ENCODE results near the gene RHBG.

The RHBG gene

DNA sequence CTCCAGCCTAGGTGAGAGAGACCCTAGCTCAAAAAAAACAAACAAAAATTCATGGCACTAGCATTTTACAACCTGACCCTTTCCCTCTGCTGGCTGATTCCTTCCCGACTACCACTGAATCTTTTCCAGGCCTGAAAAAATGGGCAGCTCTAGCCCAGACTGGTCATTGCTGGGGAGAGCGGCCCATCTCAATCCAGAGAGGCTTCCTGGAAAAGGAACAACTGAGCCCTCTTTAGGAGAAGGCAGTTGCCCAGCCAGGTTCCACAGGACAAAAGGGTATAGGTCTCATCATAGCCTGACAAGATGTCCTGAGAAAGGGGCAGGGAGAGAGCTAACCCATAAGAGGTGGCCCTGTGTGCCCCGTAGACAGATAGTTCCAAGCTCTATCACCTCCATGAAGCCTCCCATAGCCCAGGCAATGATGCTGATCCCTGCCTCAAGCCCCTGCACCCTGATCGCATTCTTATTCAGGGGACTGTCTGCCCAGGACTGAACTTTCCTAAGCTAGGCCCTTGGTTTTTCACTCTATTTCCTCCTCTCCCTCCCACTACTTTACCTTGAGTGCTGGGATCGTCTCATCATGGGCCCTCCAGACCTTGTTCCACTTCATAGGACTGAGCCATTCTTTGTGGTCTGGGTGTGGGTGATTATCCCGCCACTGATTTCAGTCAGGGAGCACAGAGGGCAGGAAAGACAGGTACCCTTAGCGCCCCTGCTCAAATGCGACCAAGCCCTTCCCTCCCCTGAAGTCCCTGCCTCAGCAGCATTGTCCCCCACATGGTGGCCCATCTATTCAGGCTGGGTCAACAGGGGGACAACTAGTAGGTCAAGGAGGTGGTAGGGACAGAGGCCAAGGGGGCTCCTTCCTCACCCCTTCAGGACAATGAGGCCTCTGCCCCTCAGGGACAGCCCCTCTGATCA lies 18.2 kb downstream of the RHBG start:
- DNase-seq, result no peak

DNA sequence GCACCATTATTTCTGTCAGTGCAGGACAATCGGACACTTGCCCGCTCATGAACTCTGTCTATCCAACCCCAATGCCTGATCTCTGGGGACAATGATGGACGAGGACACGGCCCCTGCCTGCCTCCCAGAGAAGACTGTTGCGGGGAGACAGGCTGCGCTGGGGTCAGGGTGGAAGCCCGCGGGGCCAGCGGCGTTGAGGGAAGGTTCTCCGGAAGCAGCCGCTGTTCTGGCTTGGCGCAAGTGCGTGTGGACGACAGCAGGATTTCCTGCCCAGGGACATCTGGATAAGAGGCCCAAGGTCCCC lies 18.8 kb downstream of the RHBG start:
- DNase-seq, result no peak

DNA sequence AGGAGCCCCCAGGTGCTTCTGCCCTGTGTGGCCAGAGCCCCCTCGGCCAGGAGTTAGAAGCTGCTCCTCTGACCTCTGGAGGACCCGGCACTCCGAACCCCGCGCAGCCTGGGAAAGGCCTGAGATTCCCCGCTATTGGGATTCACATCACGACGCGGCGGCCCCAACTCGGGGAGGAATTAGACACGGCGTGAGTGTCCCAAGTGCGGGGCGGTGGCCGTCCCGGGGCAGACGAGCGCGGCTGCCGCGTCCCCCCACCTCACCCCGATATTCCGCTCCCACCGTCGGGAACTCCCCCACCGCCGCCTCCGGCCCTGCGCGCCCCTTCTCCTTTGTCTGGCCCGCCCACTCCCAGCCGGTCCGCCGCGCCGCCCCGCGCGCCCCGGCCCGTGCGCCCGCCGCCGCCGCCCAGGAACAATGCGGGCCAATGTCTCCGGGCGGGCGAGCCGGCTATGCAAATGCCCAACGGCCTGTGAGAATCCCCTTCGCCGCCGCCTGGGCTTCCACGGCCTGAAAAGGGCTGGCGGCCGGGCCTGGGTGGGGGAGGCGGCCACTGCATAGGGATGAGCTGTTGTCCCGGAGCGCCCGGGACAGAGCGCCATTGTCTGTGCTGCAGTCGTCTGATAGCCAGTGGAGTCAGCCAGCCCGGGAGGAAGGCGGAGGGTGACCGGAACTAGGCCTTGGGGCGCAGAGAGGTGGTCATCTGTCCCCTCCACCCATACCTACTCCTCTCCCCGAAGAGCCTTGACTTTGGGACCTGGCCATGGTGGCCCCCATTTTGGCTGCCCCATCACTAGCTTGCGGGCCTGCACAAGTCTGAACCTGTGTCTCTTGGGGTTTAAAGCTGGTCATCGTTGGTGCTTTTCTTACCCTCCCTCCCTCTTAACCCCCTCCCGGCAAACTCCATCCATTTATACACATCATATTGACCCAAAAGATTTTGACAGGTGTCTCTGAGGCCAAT lies 19.4 kb downstream of the RHBG start:
- DNase-seq, result no peak

DNA sequence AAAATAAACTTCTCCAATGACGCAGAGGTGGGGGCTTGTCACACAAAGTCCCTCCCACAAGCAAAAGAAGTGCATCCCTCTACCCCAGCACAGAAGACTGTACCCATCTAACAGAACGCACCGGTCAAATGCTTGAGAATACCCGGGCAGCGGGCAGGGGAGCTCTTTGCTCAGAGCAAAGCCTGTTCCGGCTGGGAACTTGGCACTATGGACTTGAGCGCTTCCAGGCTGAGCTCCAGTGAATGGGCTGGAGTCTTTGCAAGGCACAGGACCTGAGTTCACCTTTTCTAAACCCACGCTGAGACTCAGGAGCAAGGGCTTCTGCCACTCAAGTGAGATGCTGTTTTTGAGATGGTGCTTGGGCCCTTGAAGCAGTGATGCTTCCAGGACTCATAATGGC lies 20.3 kb downstream of the RHBG start:
- no peak for DNase-seq

DNA sequence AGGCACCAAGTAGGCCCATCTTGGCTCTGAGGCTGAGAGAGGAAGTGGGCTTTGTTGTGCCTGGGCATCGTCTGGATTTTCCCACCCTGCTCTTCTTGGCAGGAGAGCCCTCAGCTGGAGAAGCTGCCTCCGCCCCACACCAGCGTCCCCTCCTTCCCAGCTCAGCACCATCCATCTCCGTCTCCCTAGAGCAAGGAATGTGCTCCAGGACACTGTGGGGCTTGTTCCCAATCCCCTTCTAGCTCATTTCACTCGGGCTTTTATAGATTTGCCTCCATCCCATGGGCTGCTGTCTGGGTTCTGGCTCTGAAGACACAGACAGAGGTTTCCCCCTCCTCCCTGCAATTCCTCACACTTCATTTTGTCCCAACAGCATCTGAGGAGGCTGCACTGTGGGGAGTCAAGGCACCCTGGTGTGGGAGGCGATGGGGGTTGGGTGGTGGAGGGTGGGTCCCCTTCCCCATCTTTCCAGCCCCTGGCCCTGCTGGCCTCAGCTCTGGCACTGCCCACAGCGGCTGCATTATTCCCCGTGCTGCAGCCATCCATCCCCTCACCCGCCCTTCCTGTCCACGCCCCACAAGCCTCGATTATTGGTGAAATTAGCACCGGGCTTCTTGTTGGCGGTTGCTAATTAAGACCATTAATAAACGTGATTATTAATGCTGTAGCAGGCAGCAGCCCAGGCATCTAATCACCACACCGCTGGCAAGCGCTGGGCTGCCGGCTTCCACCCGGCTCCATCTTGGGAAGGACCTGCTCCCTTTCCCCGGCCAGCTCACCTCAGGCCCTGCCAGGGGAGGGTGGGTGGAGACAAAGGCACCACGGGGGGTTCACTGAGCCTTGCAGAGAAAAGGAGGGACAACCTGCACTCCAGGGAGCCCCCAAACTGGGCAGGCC lies 21.7 kb downstream of the RHBG start:
- DNase-seq, result no peak

DNA sequence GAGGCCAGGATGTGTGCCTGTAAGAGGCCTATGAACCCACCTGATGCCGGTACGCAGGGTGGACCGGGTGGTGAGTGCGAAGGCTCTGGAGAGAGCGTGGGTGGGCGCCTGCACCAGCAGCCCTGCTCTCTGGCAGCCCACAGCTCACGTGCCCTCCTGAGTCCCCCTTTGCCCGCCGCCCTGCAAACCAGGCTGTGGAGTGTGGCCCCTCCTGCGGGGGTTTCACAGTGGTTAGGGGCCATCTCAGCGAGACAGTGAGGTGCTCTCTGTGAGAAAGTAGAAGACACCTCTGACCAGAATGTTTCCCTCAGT lies 22.3 kb downstream of the RHBG start:
- DNase-seq, result no peak

DNA sequence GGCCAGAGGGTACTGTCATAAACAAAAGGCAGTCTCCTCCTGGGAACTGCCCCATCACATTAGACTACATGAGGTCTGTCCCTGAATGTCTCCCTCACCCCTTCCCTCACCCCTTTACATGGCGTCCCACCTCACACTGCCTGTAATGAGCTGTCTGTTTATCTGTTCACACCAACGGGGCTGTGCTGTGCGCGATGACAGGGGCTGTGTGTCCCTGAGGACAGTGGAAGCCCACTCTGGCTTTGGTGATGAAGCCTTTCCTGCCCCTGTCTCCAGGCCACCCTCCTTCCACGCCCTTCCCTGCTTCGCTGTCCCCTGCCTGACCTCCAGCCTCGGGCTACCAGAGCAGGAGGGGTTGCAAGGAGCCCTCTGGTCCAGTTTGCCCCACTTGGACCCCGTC lies 22.7 kb downstream of the RHBG start:
- no peak for DNase-seq

DNA sequence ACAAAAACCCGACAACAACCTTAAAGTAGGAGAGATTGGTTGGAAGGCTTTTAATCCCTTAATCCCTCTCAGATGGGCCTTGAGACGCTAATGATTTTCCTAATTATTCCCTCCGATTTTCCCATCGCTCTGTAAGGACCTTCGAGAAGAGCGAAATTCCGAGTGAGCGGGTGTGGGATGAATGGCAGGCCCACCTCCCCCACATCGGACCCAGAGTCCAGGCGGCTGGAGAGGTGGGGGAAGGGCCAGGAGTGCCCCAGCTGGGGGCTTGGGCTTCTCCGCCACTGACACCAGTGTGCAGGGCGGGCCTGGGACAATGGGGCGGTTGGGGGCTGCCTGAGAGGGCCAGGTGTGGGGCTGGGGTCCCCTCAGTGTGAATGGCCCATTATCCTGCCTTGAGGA lies 23.4 kb downstream of the RHBG start:
- DNase-seq, result no peak

DNA sequence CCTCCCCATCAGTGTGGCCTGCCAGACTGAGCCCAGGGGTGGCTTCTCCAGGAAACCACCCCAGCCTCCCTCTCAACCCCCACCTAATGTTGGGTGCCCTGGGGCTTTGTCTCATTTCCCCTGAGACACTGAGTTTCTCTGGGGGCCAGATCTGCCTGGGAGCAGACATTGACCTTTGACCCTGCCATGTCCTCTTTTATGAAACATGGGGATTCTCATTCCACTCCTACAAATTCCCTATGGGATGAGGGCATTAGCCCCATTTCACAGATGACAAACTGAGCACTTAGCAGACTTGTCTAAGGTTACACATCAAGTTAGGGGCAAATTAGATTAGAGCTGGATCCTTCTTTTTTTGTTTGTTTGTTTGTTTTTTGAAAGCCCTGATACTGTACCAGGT lies 24.1 kb downstream of the RHBG start:
- DNase-seq, result no peak

DNA sequence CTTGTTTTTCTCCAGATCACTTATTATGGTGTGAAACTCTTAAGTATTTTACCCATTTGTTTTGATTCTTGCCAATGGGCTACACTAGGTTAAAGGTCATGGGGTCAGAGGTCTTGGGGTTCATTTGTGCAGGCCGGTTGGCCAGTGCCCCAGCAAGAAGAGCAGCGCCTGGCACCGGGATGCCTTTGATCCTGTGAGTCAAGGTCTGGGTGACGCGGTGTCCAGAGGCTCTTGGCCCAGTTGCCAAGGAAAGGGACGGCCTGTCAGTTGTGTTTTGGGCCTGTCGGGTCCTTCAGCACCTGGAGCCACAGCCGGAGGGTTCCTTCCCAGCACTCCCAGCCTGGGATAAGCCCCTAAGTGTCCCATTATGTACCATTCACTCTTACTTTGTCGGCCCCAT lies 25.1 kb downstream of the RHBG start:
- DNase-seq, result no peak

DNA sequence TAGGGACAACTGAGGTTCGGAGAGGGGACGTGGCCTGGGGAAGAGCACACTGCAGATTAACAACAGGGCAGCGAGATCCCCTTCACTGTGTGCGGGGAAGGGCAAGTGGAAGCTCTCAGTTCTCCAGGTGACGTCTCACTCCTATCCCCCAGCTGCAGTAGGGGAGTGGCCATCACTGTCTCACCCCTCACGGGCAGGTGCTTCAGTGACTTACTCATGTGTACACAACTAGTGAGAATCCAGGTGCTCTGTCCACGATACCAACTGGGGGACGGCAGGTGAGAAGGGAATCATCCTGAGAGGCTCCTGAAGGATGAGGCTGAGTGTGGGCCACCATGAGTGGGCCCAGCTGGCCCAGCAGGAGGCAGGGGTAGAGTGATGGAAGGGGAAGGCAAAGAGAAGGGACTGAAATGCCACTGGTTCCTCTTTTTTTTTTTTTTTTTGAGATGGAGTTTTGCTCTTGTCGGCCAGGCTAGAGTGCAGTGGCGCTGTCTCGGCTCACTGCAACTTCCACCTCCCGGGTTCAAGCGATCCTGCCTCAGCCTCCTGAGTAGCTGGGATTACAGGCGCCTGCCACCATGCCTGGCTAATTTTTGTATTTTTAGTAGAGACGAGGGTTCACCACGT lies 25.9 kb downstream of the RHBG start:
- DNase-seq, result no peak

DNA sequence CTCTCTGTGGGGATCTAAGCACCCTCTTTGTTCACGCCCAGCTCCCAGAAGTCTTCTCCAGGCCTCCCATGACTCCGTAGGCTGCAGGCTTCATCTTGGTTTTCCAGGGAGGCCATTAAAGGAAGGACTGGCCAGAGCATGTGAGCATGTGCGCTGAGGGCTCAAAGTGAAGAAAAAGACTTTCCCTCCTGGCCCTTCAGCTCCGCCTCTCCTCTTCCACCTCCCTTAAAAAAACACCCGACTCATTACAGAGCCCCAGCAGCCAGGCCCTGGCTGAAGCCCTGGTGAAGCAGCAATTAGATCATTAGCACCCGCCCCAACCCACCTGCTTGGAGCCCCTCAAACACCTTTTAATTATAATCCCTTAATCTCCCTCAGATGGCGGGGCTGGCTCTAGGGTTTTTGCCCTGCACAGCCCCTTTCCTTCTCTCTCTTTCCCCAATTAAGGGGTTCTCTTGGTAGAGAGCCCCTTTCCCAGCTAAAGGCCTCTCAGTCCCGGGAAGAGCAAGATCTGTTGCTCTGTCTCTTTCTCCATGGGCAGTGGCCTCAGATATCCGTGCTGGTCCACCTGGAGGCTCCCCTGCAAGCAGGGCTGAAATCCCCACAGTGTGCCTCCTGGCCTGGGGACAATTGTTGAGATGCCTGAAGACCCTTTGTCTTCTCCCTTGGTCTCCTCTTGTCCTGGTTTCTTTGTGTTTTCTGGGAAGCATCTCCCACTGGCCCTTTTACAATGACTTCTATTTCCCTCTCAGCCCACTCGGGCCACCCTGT lies 30.5 kb downstream of the RHBG start:
- no peak for DNase-seq

DNA sequence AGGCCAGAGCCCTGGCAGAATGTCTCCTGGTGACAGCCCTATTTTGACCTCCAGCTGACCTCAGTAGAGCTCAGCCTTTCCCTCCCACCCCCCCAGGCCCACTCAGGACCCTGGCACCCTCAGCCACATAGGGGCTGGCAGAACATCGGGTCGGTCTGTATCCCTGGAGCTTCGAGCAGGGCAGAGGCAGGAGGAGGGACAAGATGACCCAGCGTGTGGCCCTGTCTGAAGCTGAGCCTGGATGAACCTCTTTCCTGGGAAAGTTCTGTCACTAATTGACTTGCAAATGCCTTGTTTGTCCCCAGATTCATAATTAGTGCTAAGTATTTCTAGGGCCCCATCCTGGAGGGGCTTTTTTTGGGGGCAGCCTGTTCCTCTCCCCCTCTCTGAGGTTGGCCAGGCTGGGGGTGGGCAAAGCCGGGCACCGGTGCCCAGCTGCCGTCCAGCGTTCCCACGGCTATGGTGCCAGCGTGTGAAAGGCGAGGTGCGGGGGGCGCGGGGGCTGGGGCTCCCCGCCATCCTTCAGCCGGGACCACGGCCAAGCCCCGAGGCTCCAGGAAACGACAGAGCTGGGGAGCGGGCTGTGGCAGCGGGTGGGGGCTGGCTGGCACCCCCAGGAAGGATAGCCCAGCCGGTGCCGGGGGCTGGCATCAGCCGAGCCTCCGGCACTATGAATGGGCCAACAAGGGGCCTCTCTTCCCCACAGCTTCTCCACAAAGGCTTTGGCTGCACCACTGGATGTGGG lies 31.4 kb downstream of the RHBG start:
- no peak for DNase-seq

DNA sequence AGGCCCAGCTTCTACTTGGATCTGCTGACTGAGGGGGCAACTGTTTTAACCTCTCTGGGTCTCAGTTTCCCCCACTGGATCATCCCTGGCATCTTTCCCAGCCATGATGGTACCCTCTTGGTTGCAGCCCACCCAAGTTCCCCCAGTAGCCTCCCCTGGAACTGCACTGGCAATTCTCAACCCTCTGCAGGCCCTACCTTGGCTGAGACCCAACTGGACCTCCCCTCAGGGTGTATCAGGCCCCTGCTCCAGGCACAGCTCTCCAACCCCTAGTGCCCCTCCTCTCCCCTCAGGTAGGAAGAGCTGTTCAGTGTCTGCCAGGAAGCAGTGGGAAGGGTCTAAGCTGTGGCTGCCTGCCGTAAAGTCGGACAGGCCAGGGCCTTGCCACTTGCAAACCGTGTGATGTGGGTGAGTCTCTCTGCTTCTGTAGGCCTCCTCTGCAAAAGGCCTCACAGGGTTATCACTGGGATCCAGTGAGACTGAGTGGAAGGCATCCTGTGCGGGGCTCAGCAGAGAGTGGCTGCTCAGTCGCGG lies 32.1 kb downstream of the RHBG start:
- no peak for DNase-seq

DNA sequence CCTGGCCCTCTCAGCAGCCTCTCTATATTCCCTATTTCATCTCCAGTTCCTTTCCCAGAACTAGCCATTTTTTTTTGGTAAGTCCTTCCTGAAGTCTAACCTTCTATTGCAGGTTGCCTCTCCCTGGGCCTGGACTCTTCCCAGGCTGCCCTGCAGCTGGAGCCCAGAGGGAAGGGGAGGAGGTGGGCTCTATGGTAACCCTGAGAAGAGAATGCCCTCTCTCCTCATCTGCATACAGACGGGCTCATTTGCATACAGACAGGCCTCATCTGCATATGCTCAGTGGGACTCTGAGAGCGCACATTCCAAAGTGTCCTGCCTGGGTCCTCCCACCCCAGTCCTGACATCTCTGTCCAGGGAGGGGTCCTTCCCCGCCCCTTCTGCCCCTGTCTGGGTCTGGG lies 32.7 kb downstream of the RHBG start:
- DNase-seq, result no peak

DNA sequence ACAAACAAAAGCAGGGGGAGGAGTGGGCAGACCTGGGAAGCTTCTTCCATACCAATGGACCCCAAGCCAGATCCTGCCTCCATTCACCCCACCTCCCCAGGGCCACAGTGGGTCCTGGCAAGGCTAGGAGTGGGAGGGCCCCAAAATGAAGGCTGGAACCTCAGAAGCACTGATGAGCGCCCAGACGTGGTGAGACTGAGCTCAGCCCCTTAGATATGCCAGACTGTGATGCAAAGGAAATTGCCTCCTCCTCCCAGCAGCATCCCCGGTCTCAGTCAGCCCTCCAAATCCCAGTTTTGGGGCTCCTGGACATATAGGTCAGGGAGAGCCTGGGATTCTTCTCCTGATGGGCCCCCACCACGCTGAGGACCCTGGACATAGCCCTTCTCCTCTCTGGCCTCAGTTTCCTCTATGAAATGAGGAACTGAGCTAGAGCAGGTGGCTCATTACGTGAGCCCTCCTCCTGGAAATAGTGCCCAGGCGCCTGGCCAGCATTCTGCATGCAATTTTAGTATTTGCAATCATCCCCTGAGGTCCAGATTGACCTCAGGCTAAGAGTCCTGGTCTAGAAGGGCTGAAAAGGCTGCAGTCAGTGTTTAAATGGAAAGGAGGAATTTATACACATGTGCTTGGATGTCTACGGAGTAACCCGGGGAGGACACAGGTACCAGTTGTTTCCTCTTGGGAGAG lies 33.5 kb downstream of the RHBG start:
- no peak for DNase-seq

DNA sequence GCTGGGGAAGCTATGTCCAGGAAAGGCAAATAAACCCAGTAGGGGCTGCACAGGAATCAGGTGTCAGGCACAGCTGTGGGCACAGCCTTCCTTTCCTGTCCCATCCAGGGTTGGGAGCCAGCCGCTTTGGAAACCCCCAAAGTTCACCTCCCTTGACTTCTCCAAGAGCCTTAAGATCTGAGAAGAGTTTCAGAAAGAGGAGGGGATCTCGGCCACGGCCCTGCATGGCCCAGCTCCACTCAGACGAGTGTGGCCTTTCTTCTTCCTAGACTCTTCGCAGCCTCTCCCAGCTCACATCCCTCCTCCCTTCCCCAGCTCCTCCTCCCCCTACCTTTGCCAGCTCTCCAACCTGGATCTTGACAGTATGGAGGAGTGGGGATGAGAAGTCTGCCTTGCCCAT lies 36.7 kb downstream of the RHBG start:
- DNase-seq, result no peak

DNA sequence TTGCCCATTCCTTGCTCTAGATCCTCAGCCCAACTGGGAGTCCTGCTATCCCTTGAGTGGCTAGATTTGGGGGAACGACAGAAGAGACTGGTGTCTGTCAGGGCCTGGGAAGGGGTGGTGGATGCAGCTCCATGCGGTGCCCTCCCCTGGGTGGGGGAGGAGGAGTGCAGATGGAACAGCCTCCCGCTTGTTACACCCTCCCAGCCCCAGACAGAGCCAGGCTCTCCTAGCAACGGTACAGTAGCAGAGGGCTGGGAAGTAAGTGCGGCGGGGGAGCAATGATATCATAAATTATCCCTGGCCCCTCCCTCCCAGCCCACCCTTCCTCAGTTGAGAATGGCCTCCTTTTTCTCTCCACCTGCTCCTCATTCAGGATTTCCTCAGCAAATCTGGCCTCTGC lies 37.2 kb downstream of the RHBG start:
- no peak for DNase-seq

DNA sequence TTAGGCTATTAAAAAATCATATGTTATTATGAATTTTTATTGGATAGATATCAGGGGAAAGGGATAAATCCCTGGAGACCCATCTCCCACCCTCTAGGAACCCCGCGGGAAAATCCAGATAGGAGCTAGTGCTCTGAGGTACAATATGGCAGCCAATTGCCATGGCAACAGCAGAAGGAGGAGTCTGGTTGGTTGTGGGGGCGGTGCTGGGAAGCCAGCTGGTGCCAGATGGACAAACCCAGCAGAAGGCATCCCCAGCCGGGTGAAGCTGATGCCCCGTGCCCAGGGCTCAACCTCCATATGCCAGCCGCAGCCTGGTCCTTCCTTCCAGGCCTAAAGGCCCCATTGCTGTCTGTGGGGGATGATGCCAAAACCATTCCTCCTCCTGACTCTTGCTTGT lies 38.3 kb downstream of the RHBG start:
- DNase-seq, result no peak

DNA sequence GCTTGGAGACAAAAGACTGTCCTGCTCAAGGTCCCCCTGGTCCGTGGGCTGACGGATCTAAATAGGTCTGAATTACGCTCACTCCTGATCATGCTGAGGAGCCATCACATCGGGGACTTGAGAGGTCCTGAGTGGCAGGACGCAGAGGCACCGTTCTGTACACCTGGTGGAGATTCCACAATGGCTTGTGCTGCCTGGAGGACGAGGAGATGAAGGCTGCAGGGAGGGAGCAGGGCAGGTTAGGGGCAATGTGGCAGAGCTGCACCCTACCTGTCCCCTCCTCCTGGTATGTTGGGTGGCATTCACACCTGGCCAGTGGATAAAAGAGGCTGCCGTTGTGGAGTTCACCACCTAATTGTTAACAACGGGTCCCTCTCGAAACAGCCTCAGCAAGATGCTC lies 38.7 kb downstream of the RHBG start:
- no peak for DNase-seq

Data from NCI-H2107 (cell line).